Tibial artery (tissue), 4 donors: ENCODE results near the gene METTL27.

Experiments used
- DNase-seq, 2 donors: peaks; one replicate each; pipeline ENCODE4 v3.0.0-alpha.2; 2019
- H3K27ac ChIP-seq, 2 donors: fragments of 200-600 bp; sonication (generic) in 1 of 2; 1 replicate in 1 of 2; 2 replicates in 1 of 2; pipeline ENCODE4 v1.5.1; 2018 to 2019; ENCODE audit warnings: mild to moderate bottlenecking in 1 of 2
- H3K27me3 ChIP-seq, 2 donors: fragments of 200-600 bp; sonication (generic) in 1 of 2; one replicate each; pipeline versions ENCODE4 v1.5.1 to v1.6.0; 2016 to 2019
- H3K36me3 ChIP-seq, 3 donors: fragments of 200-600 bp; sonication (generic) in 2 of 3; one replicate each; pipeline ENCODE4 v1.5.1; 2016 to 2019; ENCODE audit warnings: mild to moderate bottlenecking in 2 of 3
- H3K4me1 ChIP-seq, 4 donors: fragments of 200-600 bp; sonication (generic) in 2 of 4; 1 replicate in 3 of 4; 2 replicates in 1 of 4; pipeline ENCODE4 v1.5.1; 2016 to 2019
- H3K4me3 ChIP-seq, 2 donors: fragments of 200-600 bp; sonication (generic) in 1 of 2; 1 replicate in 1 of 2; 2 replicates in 1 of 2; pipeline ENCODE4 v1.5.1; 2018 to 2019; ENCODE audit warnings: mild to moderate bottlenecking in 2 of 2
- H3K9me3 ChIP-seq, 3 donors: fragments of 200-600 bp; sonication (generic) in 1 of 3; one replicate each; pipeline ENCODE4 v1.5.1; 2016 to 2019
- CTCF ChIP-seq, 2 experiments: fragments of 200-600 bp in 1 of 2; fragments of 450-650 bp in 1 of 2; IDR thresholded peaks; one replicate each; pipeline ENCODE4 v1.5.1; 2017 to 2019; ENCODE audit warnings: antibody characterized with exemption in 2 of 2, mild to moderate bottlenecking in 1 of 2, moderate library complexity in 1 of 2
- intact Hi-C: fragments of 100-400 bp; cut with DNase I; formaldehyde crosslinking; loops from one replicate; pipeline ENCODE4 v1.15.0; 2023; ENCODE audit warnings: low total_unique reads

Gene METTL27

GRCh38 chr7:73831834-73832651 lies 10.3 kb downstream of the METTL27 start:
- intact Hi-C loops = no loop called here
- peaks cover 0 to 21% of the 10 kb centered on the region in 2 donors for H3K27me3 ChIP-seq
- no peak for TF ChIP-seq CTCF (IDR thresholded peaks at IDR 0.05)
- no peak overlapping the region for H3K4me3 ChIP-seq
- H3K36me3 ChIP-seq = no peaks in the 10 kb centered on the region
- no peak for DNase-seq
- no peak overlapping the region for H3K27ac ChIP-seq
- H3K4me1 ChIP-seq = peaks cover 0 to 29% (median 13%) of the 10 kb centered on the region in 4 donors
- H3K9me3 ChIP-seq = no peaks in the 10 kb centered on the region

- H3K36me3 ChIP-seq = no peaks in the 10 kb centered on the region
- peaks cover 0 to 21% of the 10 kb centered on the region in 2 donors for H3K27me3 ChIP-seq
- no peak overlapping the region for H3K4me3 ChIP-seq
- no peaks in the 10 kb centered on the region for H3K9me3 ChIP-seq
- H3K27ac ChIP-seq = no peak overlapping the region
- TF ChIP-seq CTCF (IDR thresholded peaks at IDR 0.05) = no peak
- peaks cover 0 to 29% (median 13%) of the 10 kb centered on the region in 4 donors for H3K4me1 ChIP-seq
- intact Hi-C loops = no loop called here
- DNase-seq = no peak
Observed at GRCh38 chr7:73831584-73831833, 10.8 kb downstream of the METTL27 start.

- DNase-seq = no peak
- intact Hi-C loops = no loop called here
- H3K9me3 ChIP-seq = no peaks in the 10 kb centered on the region
- peaks cover 0 to 21% of the 10 kb centered on the region in 2 donors for H3K27me3 ChIP-seq
- no peak within 1 kb of the TSS for H3K4me3 ChIP-seq
- no peaks in the 10 kb centered on the region for H3K36me3 ChIP-seq
- H3K27ac ChIP-seq = no peak within 1 kb of the TSS
- H3K4me1 ChIP-seq = peaks cover 0 to 29% (median 13%) of the 10 kb centered on the region in 4 donors
- TF ChIP-seq CTCF (IDR thresholded peaks at IDR 0.05) = no peak
Observed at GRCh38 chr7:73830681-73831583, 11.4 kb downstream of the METTL27 start, which contains the start of gene CLDN4. Gene CLDN4 (plus strand): TSS chr7:73830996. CDS start chr7:73831202, 206 bp downstream.

GRCh38 chr7:73829921-73830680 lies 12.2 kb downstream of the METTL27 start:
- Histone ChIP-seq H3K4me3 (no peak overlapping the region), H3K27me3 (peaks cover 0 to 21% of the 10 kb centered on the region in 2 donors), H3K36me3 (no peaks in the 10 kb centered on the region), H3K4me1 (peaks cover 0 to 30% (median 13%) of the 10 kb centered on the region in 4 donors), H3K9me3 (no peaks in the 10 kb centered on the region), H3K27ac (no peak overlapping the region)
- no peak for TF ChIP-seq CTCF (IDR thresholded peaks at IDR 0.05)
- DNase-seq = no peak
- intact Hi-C loops = no loop called here

GRCh38 chr7:73829505-73829904 lies 12.8 kb downstream of the METTL27 start:
- H3K27me3 ChIP-seq = peaks cover 0 to 21% of the 10 kb centered on the region in 2 donors
- TF ChIP-seq CTCF (IDR thresholded peaks at IDR 0.05) = no peak
- H3K9me3 ChIP-seq = no peaks in the 10 kb centered on the region
- no peak overlapping the region for H3K4me3 ChIP-seq
- peaks cover 0 to 33% (median 13%) of the 10 kb centered on the region in 4 donors for H3K4me1 ChIP-seq
- H3K27ac ChIP-seq = no peak overlapping the region
- DNase-seq = no peak
- intact Hi-C loops = no loop called here
- H3K36me3 ChIP-seq = no peaks in the 10 kb centered on the region
